SK-N-SH (cell line): ENCODE results near the gene HTT. TPM values are rescaled to one million over a fixed set of nuclear protein-coding genes. Genes with fewer than 3 reads are reported as not detected.

ENCODE experiments used
- CTCF ChIA-PET: fragments of 300-600, 350-600 bp; formaldehyde crosslinking; extraction: SDS; loops from one replicate; lab custom pipeline; 2021; lab: Yijun Ruan, JAX
- POLR2A ChIA-PET: fragments of 350-600 bp; sonication (Branson Sonifier 250); formaldehyde crosslinking; extraction: SDS; loops from one replicate; lab custom pipeline; 2020; ENCODE audit warnings: antibody characterized with exemption, inconsistent platforms; lab: Yijun Ruan, JAX
- DNase-seq: peaks from one replicate; pipeline ENCODE4 v3.0.0; 2012
- H2AFZ ChIP-seq: fragments of 200-600 bp; sonication (generic); 2 replicates; pipeline ENCODE4 v1.8.1; 2016; ENCODE audit warnings: antibody characterized with exemption, mild to moderate bottlenecking, low read depth
- H3F3A ChIP-seq: fragments of 200-600 bp; sonication (generic); replicated peaks from 2 replicates; pipeline ENCODE3; 2016; ENCODE audit warnings: antibody characterized with exemption, mild to moderate bottlenecking; ENCODE audit not compliant: insufficient read depth
- H3K27ac ChIP-seq, 2 experiments: fragments of 200-500 bp in 1 of 2; fragments of 200-600 bp in 1 of 2; sonication (Bioruptor generic) in 1 of 2; sonication (generic), shearing (Covaris generic) in 1 of 2; 2 replicates each; pipeline versions ENCODE4 v1.5.1 to v1.6.1; 2014 to 2016; ENCODE audit warnings: low read depth in 2 of 2, inconsistent platforms in 1 of 2, low read length in 1 of 2, mild to moderate bottlenecking in 1 of 2, mixed read lengths in 1 of 2
- H3K27me3 ChIP-seq: fragments of 200-600 bp; sonication (generic), shearing (Covaris generic); 2 replicates; pipeline ENCODE4 v1.6.1; 2016; ENCODE audit warnings: mixed run types; ENCODE audit not compliant: insufficient read depth
- H3K36me3 ChIP-seq, 2 experiments: fragments of 200-500 bp in 1 of 2; fragments of 200-600 bp in 1 of 2; sonication (Bioruptor generic) in 1 of 2; sonication (generic) in 1 of 2; replicated peaks in 1 of 2; 2 replicates each; pipeline versions ENCODE3 to v1.5.1; 2014 to 2016; ENCODE audit warnings: low read length in 1 of 2, mild to moderate bottlenecking in 1 of 2; ENCODE audit not compliant: insufficient read depth in 2 of 2, control insufficient read depth in 1 of 2
- H3K4me1 ChIP-seq, 2 experiments: fragments of 200-500 bp in 1 of 2; fragments of 200-600 bp in 1 of 2; sonication (Bioruptor generic) in 1 of 2; sonication (generic), shearing (Covaris generic) in 1 of 2; 2 replicates each; pipeline versions ENCODE4 v1.5.1 to v1.6.1; 2014 to 2016; ENCODE audit warnings: low read depth in 1 of 2, low read length in 1 of 2, mixed run types in 1 of 2; ENCODE audit not compliant: insufficient read depth in 2 of 2, control insufficient read depth in 1 of 2
- H3K4me2 ChIP-seq: fragments of 200-600 bp; sonication (generic), shearing (Covaris generic); 2 replicates; pipeline ENCODE4 v1.6.1; 2017; ENCODE audit warnings: mixed run types
- H3K4me3 ChIP-seq, 2 experiments: fragments of 200-500 bp in 1 of 2; fragments of 200-600 bp in 1 of 2; sonication (Bioruptor generic) in 1 of 2; sonication (generic), shearing (Covaris generic) in 1 of 2; 2 replicates each; pipeline versions ENCODE4 v1.5.1 to v1.8.1; 2014 to 2016; ENCODE audit warnings: low read depth in 2 of 2, inconsistent platforms in 1 of 2, low read length in 1 of 2, mild to moderate bottlenecking in 1 of 2, mixed read lengths in 1 of 2, moderate library complexity in 1 of 2
- H3K79me2 ChIP-seq: fragments of 200-600 bp; sonication (generic); 2 replicates; pipeline ENCODE4 v1.8.1; 2017; ENCODE audit warnings: mild to moderate bottlenecking; ENCODE audit not compliant: insufficient read depth
- H3K9ac ChIP-seq: fragments of 200-600 bp; sonication (generic); 2 replicates; pipeline ENCODE4 v1.6.1; 2017; ENCODE audit warnings: mixed run types
- H3K9me2 ChIP-seq: fragments of 200-600 bp; sonication (generic); 2 replicates; pipeline ENCODE4 v1.6.1; 2017; ENCODE audit warnings: mixed run types
- H3K9me3 ChIP-seq: fragments of 200-600 bp; sonication (generic); 2 replicates; pipeline ENCODE4 v1.6.1; 2017; ENCODE audit warnings: mixed run types, mild to moderate bottlenecking, moderate library complexity
- H4K20me1 ChIP-seq: fragments of 200-600 bp; sonication (generic); 2 replicates; pipeline ENCODE4 v1.6.1; 2017; ENCODE audit warnings: mild to moderate bottlenecking, mixed run types; ENCODE audit not compliant: insufficient read depth
- EP300 ChIP-seq, 2 experiments: IDR thresholded peaks; 2 replicates each; pipeline versions ENCODE4 v1.4.0 to v1.6.1; 2012; ENCODE audit warnings: borderline replicate concordance in 1 of 2, low read depth in 1 of 2, low read length in 1 of 2
- EZH2phosphoT487 ChIP-seq: fragments of 200-600 bp; sonication (generic); IDR thresholded peaks from 2 replicates; pipeline ENCODE4 v1.6.1; 2017; ENCODE audit warnings: low read depth, mixed run types, mild to moderate bottlenecking, antibody characterized with exemption, moderate library complexity, borderline replicate concordance
- FOSL2 ChIP-seq: IDR thresholded peaks from 2 replicates; pipeline ENCODE4 v1.4.0; 2012; ENCODE audit warnings: low read depth, mild to moderate bottlenecking, moderate library complexity, borderline replicate concordance
- FOXJ3 ChIP-seq: sonication (generic); formaldehyde crosslinking; IDR thresholded peaks from 2 replicates; pipeline ENCODE4 v1.5.1; 2020; ENCODE audit warnings: mild to moderate bottlenecking, missing genetic modification reagents
- GATA2 ChIP-seq: sonication (generic); formaldehyde crosslinking; IDR thresholded peaks from 2 replicates; pipeline ENCODE4 v1.5.0; 2020; ENCODE audit warnings: mild to moderate bottlenecking, missing genetic modification reagents
- POLR2AphosphoS5 ChIP-seq: IDR thresholded peaks from 2 replicates; pipeline ENCODE4 v1.6.1; 2012; ENCODE audit warnings: low read depth, low read length
- RAD21 ChIP-seq: IDR thresholded peaks from 2 replicates; pipeline ENCODE4 v1.6.1; 2012; ENCODE audit warnings: mild to moderate bottlenecking, low read length
- RFX5 ChIP-seq: IDR thresholded peaks from 2 replicates; pipeline ENCODE4 v1.6.1; 2012; ENCODE audit warnings: mild to moderate bottlenecking, improper control_type of control experiment, low read length
- RXRA ChIP-seq: IDR thresholded peaks from 2 replicates; pipeline ENCODE4 v1.4.0; 2012; ENCODE audit warnings: low read depth, mild to moderate bottlenecking, borderline replicate concordance
- SMC3 ChIP-seq: IDR thresholded peaks from 2 replicates; pipeline ENCODE4 v1.6.1; 2012; ENCODE audit warnings: low read depth, low read length, improper control_type of control experiment
- TCF12 ChIP-seq: IDR thresholded peaks from 2 replicates; pipeline ENCODE4 v1.4.0; 2012
- YY1 ChIP-seq: IDR thresholded peaks from 2 replicates; pipeline ENCODE4 v1.4.0; 2012; ENCODE audit warnings: low read depth, mild to moderate bottlenecking
- WGBS: methylation state at CpG from one replicate; pipeline ENCODE4 v1.1.6; 2017; ENCODE audit warnings: low lambda C conversion rate; 5-methylcytosine and 5-hydroxymethylcytosine counted together
- polyA plus RNA-seq, 3 experiments: library from polyadenylated mRNA; depleted of rRNA; stranded (reverse); fragments of >200 nt; gene quantifications; 2 replicates each; pipeline ENCODE4 v1.2.3, GENCODE V29; 2012
- TF ChIP-seq, protein P1 (sequence below): IDR thresholded peaks from 2 replicates; pipeline ENCODE4 v1.6.1; 2012; ENCODE audit warnings: mild to moderate bottlenecking, low read depth, low read length, moderate library complexity
- TF ChIP-seq, protein P2 (sequence below): fragments of 150-350 bp; IDR thresholded peaks from 2 replicates; pipeline ENCODE4 v1.6.1; 2017; ENCODE audit warnings: antibody characterized with exemption, low read length, low read depth, borderline replicate concordance

Gene HTT
- polyA plus RNA-seq, 1 of the 3 experiments (the other 2 are of a cell fraction): 11.3 TPM

DNA sequence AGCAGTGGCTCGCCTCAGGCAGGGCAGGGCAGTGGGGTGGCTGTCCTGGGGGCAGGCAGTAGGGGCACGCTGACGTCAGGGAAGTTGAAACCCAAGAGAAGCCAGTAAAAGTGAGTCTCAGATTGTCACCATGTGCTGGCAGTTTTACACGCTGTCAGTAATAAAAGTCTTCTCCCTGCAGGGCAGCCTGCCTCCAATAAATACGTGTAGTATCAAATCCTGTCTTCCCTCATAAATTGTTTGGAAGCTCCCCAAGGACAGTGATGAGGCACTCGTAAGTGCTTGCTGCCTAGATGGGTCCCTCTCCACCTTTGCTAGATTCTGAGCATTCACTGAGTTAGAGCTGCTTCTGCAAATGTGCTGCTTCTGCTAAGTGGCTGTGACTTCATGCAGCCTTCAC lies 113.6 kb downstream of the HTT start:
- Histone ChIP-seq H3K27ac (no peak overlapping the region), H3K4me2 (no peak overlapping the region), H3K36me3 (peaks cover 29 to 39% of the 10 kb centered on the region in 2 experiments), H3K4me1 (peaks cover 0 to 10% of the 10 kb centered on the region in 2 experiments; a peak in 1 of 4 replicates), H3K9me2 (no peaks in the 10 kb centered on the region), H2AFZ (no peak overlapping the region), H3K79me2 (no peaks in the 10 kb centered on the region), H3F3A (no peaks in the 10 kb centered on the region), H3K9me3 (no peaks in the 10 kb centered on the region), H3K27me3 (no peaks in the 10 kb centered on the region), H3K9ac (no peak overlapping the region), H3K4me3 (no peak overlapping the region), H4K20me1 (no peaks in the 10 kb centered on the region)
- WGBS: 94% methylated on average over 4 of the region's 6 CpGs
- DNase-seq: no peak
- ChIA-PET POLR2A (no interaction called here), CTCF (interaction anchor here (0.9 to 2.5 kb wide), 3 partner anchors 12 to 31 kb away, joined by 3 to 6 read pairs (median 4); no protein-coding TSS in a partner anchor)
- TF ChIP-seq FOXJ3 (CRISPR knock-in tag) (no peak), SMC3 (no peak), RFX5 (no peak), FOSL2 (no peak), GATA2 (no peak), RXRA (no peak), POLR2AphosphoS5 (no peak), EZH2phosphoT487 (no peak), RAD21 (no peak), TCF12 (no peak)
- TF ChIP-seq, protein P1, sequence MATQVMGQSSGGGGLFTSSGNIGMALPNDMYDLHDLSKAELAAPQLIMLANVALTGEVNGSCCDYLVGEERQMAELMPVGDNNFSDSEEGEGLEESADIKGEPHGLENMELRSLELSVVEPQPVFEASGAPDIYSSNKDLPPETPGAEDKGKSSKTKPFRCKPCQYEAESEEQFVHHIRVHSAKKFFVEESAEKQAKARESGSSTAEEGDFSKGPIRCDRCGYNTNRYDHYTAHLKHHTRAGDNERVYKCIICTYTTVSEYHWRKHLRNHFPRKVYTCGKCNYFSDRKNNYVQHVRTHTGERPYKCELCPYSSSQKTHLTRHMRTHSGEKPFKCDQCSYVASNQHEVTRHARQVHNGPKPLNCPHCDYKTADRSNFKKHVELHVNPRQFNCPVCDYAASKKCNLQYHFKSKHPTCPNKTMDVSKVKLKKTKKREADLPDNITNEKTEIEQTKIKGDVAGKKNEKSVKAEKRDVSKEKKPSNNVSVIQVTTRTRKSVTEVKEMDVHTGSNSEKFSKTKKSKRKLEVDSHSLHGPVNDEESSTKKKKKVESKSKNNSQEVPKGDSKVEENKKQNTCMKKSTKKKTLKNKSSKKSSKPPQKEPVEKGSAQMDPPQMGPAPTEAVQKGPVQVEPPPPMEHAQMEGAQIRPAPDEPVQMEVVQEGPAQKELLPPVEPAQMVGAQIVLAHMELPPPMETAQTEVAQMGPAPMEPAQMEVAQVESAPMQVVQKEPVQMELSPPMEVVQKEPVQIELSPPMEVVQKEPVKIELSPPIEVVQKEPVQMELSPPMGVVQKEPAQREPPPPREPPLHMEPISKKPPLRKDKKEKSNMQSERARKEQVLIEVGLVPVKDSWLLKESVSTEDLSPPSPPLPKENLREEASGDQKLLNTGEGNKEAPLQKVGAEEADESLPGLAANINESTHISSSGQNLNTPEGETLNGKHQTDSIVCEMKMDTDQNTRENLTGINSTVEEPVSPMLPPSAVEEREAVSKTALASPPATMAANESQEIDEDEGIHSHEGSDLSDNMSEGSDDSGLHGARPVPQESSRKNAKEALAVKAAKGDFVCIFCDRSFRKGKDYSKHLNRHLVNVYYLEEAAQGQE: no peak

DNA sequence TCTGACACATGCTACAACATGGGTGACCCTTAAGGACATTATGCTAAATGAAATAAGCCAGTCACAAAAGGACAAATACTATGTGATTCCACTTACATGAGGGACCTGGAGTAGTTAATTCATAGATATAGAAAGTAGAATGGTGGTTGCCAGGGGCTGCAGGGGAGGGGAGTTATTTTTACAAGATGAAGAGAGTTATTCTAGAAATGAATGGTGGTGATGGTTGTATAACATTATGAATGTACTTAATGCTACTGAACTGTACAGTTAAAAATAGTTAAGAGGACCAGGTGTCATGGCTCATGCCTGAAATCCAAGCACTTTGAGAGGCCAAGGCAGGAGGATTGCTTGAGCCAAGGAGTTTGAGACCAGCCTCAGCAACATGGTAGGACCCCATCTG lies 115.0 kb downstream of the HTT start:
- Histone ChIP-seq H3K9me3 (no peaks in the 10 kb centered on the region), H3K9ac (no peak overlapping the region), H3K4me3 (no peak overlapping the region), H3K27me3 (no peaks in the 10 kb centered on the region), H3K4me2 (no peak overlapping the region), H3F3A (no peaks in the 10 kb centered on the region), H3K9me2 (no peaks in the 10 kb centered on the region), H3K27ac (no peak overlapping the region), H4K20me1 (no peaks in the 10 kb centered on the region), H3K4me1 (peaks cover 0 to 21% of the 10 kb centered on the region in 2 experiments; a peak in 2 of 4 replicates), H3K79me2 (no peaks in the 10 kb centered on the region), H2AFZ (no peak overlapping the region), H3K36me3 (peaks cover 19 to 29% of the 10 kb centered on the region in 2 experiments)
- POLR2A ChIA-PET: no interaction called here
- CTCF ChIA-PET: interaction anchor here (2.5 kb wide), 1 partner anchor 11 kb away, joined by 6 read pairs; no protein-coding TSS in a partner anchor
- no peak for DNase-seq
- TF ChIP-seq RAD21 (no peak), EP300 (IDR thresholded peaks at IDR 0.05; ENCODE audit: borderline replicate concordance in 1 of 2, low read depth in 1 of 2, low read length in 1 of 2) (no peak), YY1 (no peak), FOSL2 (no peak), POLR2AphosphoS5 (no peak)
- TF ChIP-seq, protein P2, sequence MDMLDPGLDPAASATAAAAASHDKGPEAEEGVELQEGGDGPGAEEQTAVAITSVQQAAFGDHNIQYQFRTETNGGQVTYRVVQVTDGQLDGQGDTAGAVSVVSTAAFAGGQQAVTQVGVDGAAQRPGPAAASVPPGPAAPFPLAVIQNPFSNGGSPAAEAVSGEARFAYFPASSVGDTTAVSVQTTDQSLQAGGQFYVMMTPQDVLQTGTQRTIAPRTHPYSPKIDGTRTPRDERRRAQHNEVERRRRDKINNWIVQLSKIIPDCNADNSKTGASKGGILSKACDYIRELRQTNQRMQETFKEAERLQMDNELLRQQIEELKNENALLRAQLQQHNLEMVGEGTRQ: no peak
